Activated CD4-positive, alpha-beta T cell treated with anti-CD3 and anti-CD28 coated beads, Interleukin-2, amount 10 ng/mL, durations not matched to agents 24 days and 14 days (primary cell): Measurements from ENCODE around the gene CHMP2A. TPM values are rescaled to one million over a fixed set of nuclear protein-coding genes. Genes with fewer than 3 reads are reported as not detected.

Experiments
- DNase-seq: peaks from one replicate; pipeline ENCODE4 v3.0.0; 2022
- H3K27ac Mint-ChIP-seq: one replicate; pipeline ENCODE4 v1.8.0; 2022; ENCODE audit warnings: mild to moderate bottlenecking, mixed read lengths
- H3K27me3 Mint-ChIP-seq: one replicate; pipeline ENCODE4 v1.8.0; 2022; ENCODE audit warnings: mixed read lengths
- H3K36me3 Mint-ChIP-seq: one replicate; pipeline ENCODE4 v1.8.0; 2022; ENCODE audit warnings: low read depth, mild to moderate bottlenecking, mixed read lengths
- H3K4me1 Mint-ChIP-seq: one replicate; pipeline ENCODE4 v1.8.0; 2021; ENCODE audit warnings: mixed read lengths
- H3K4me3 Mint-ChIP-seq: one replicate; pipeline ENCODE4 v1.8.0; 2022; ENCODE audit warnings: mild to moderate bottlenecking, moderate library complexity, mixed read lengths
- H3K9me3 Mint-ChIP-seq: one replicate; pipeline ENCODE4 v1.8.0; 2021; ENCODE audit warnings: mixed read lengths
- intact Hi-C: fragments of 100-400 bp; cut with micrococcal nuclease; formaldehyde crosslinking; loops from one replicate; pipeline ENCODE4 v1.15.1; 2023
- total RNA-seq: library from RNA; stranded (reverse); gene quantifications from 2 replicates; pipeline ENCODE4 v1.2.3, GENCODE V29; 2022

CHMP2A gene
- total RNA-seq, 1 donor from 2014 or later: 108 TPM

- peak overlapping the region; percentile 98 for H3K27ac Mint-ChIP-seq
- peak; percentile 87 for DNase-seq
- H3K27me3 Mint-ChIP-seq: no peaks in the 10 kb centered on the region
- H3K4me3 Mint-ChIP-seq: peak overlapping the region; percentile 86
- intact Hi-C loops: no loop called here
- H3K9me3 Mint-ChIP-seq: no peaks in the 10 kb centered on the region
- H3K36me3 Mint-ChIP-seq: peaks cover 23% of the 10 kb centered on the region
- peaks cover 44% of the 10 kb centered on the region for H3K4me1 Mint-ChIP-seq
Measured at GRCh38 chr19:58562122-58563033, 7.5 kb upstream of the CHMP2A start.

GRCh38 chr19:58561373-58562121 lies 6.6 kb upstream of the CHMP2A start:
- Mint-ChIP-seq H3K4me3 (peak overlapping the region; percentile 86), H3K27me3 (no peaks in the 10 kb centered on the region), H3K36me3 (peaks cover 31% of the 10 kb centered on the region), H3K4me1 (peaks cover 51% of the 10 kb centered on the region), H3K27ac (peak overlapping the region; percentile 98), H3K9me3 (no peaks in the 10 kb centered on the region)
- intact Hi-C loops: no loop called here
- DNase-seq: peak; percentile 60

- intact Hi-C loops: no loop called here
- Mint-ChIP-seq H3K27ac (peak overlapping the region; percentile 98), H3K4me1 (peaks cover 55% of the 10 kb centered on the region), H3K27me3 (no peaks in the 10 kb centered on the region), H3K36me3 (peaks cover 37% of the 10 kb centered on the region), H3K4me3 (peak overlapping the region; percentile 96), H3K9me3 (no peaks in the 10 kb centered on the region)
- peak; percentile 65 for DNase-seq
Measured at GRCh38 chr19:58560921-58561320, 6.0 kb upstream of the CHMP2A start.

GRCh38 chr19:58560007-58560887 lies 5.3 kb upstream of the CHMP2A start:
- no peaks in the 10 kb centered on the region for H3K27me3 Mint-ChIP-seq
- DNase-seq: peak; percentile 61
- H3K9me3 Mint-ChIP-seq: no peaks in the 10 kb centered on the region
- peaks cover 58% of the 10 kb centered on the region for H3K4me1 Mint-ChIP-seq
- intact Hi-C loops: no loop called here
- H3K4me3 Mint-ChIP-seq: peak overlapping the region; percentile 96
- H3K27ac Mint-ChIP-seq: peak overlapping the region; percentile 98
- H3K36me3 Mint-ChIP-seq: peaks cover 41% of the 10 kb centered on the region

- intact Hi-C loops: loop anchor here (1.0 kb wide), 3 partner anchors 14 to 45 kb away; partner anchors contain the start of genes MZF1 and TRIM28
- peaks cover 47% of the 10 kb centered on the region for H3K36me3 Mint-ChIP-seq
- peak; percentile 91 for DNase-seq
- H3K9me3 Mint-ChIP-seq: no peaks in the 10 kb centered on the region
- H3K27me3 Mint-ChIP-seq: no peaks in the 10 kb centered on the region
- peak overlapping the region; percentile 98 for H3K27ac Mint-ChIP-seq
- H3K4me1 Mint-ChIP-seq: peaks cover 63% of the 10 kb centered on the region
- H3K4me3 Mint-ChIP-seq: peak overlapping the region; percentile 96
Measured at GRCh38 chr19:58559275-58560006, 4.5 kb upstream of the CHMP2A start.

- Mint-ChIP-seq H3K9me3 (no peaks in the 10 kb centered on the region), H3K27me3 (no peaks in the 10 kb centered on the region), H3K4me1 (peaks cover 64% of the 10 kb centered on the region), H3K4me3 (peak overlapping the region; percentile 96), H3K36me3 (peaks cover 52% of the 10 kb centered on the region), H3K27ac (peak overlapping the region; percentile 98)
- DNase-seq: peak; percentile 100
- intact Hi-C loops: loop anchor here (1.0 kb wide), 3 partner anchors 14 to 44 kb away; partner anchors contain the start of genes MZF1 and TRIM28
Measured at GRCh38 chr19:58558623-58559274, 3.8 kb upstream of the CHMP2A start.

- H3K36me3 Mint-ChIP-seq: peaks cover 51% of the 10 kb centered on the region
- intact Hi-C loops: no loop called here
- peak within 1 kb of the TSS; percentile 98 for H3K27ac Mint-ChIP-seq
- H3K4me3 Mint-ChIP-seq: peak within 1 kb of the TSS; percentile 96
- H3K9me3 Mint-ChIP-seq: no peaks in the 10 kb centered on the region
- peaks cover 61% of the 10 kb centered on the region for H3K4me1 Mint-ChIP-seq
- DNase-seq: peak; percentile 90
- no peaks in the 10 kb centered on the region for H3K27me3 Mint-ChIP-seq
Measured at GRCh38 chr19:58558066-58558622, 3.2 kb upstream of the CHMP2A start, which contains the start of gene UBE2M. UBE2M (minus strand) TSS chr19:58558611; CDS start chr19:58558381, 230 bp downstream.

- Mint-ChIP-seq H3K36me3 (peaks cover 56% of the 10 kb centered on the region), H3K9me3 (no peaks in the 10 kb centered on the region), H3K4me1 (peaks cover 63% of the 10 kb centered on the region), H3K27me3 (no peaks in the 10 kb centered on the region), H3K27ac (peak overlapping the region; percentile 97), H3K4me3 (peak overlapping the region; percentile 96)
- DNase-seq: peak; percentile 52
- intact Hi-C loops: no loop called here
Measured at GRCh38 chr19:58557221-58558065, 2.5 kb upstream of the CHMP2A start.

GRCh38 chr19:58556622-58557220 lies 1.8 kb upstream of the CHMP2A start:
- DNase-seq: peak; percentile 68
- peaks cover 63% of the 10 kb centered on the region for H3K36me3 Mint-ChIP-seq
- peak overlapping the region; percentile 97 for H3K27ac Mint-ChIP-seq
- peak overlapping the region; percentile 96 for H3K4me3 Mint-ChIP-seq
- peaks cover 61% of the 10 kb centered on the region for H3K4me1 Mint-ChIP-seq
- intact Hi-C loops: no loop called here
- H3K9me3 Mint-ChIP-seq: no peaks in the 10 kb centered on the region
- no peaks in the 10 kb centered on the region for H3K27me3 Mint-ChIP-seq

GRCh38 chr19:58555920-58556621 lies 1.2 kb upstream of the CHMP2A start:
- Mint-ChIP-seq H3K9me3 (no peaks in the 10 kb centered on the region), H3K36me3 (peaks cover 65% of the 10 kb centered on the region), H3K4me3 (peak overlapping the region; percentile 96), H3K4me1 (peaks cover 56% of the 10 kb centered on the region), H3K27ac (peak overlapping the region; percentile 97), H3K27me3 (no peaks in the 10 kb centered on the region)
- intact Hi-C loops: loop anchor here (1.0 to 2.0 kb wide), 3 partner anchors 12 to 79 kb away; partner anchors contain the start of genes TRIM28 and ZNF446
- DNase-seq: no peak
